Mammary epithelial cell (primary cell): Measurements from ENCODE around the gene ZNF425.

ENCODE experiments used
- CTCF ChIP-seq, 2 donors: IDR thresholded peaks in 1 of 2; conservative IDR thresholded peaks in 1 of 2; 2 replicates each; pipeline ENCODE4 v1.5.1; 2011 to 2012; ENCODE audit warnings: inconsistent platforms in 2 of 2, low read length in 2 of 2, mild to moderate bottlenecking in 2 of 2, control low read depth in 1 of 2, low read depth in 1 of 2; ENCODE audit not compliant: insufficient read depth in 1 of 2; ENCODE audit errors: extremely low read depth in 1 of 2
- EZH2 ChIP-seq: IDR thresholded peaks from 2 replicates; pipeline ENCODE4 v1.6.1; 2012; ENCODE audit warnings: low read length, inconsistent platforms, borderline replicate concordance

GRCh38 chr7:149104749-149105148 lies 21.4 kb downstream of the ZNF425 start:
- TF ChIP-seq CTCF (conservative IDR thresholded peaks at IDR 0.05 in 1 of 2, IDR thresholded peaks at IDR 0.05 in 1 of 2; ENCODE audit: extremely low read depth in 1 of 2, insufficient read depth in 1 of 2, low read depth in 1 of 2, low read length in 2 of 2) (no peak), EZH2 (no peak)
